22Rv1 (cell line): ENCODE measurements around the gene STAP2.

ENCODE experiments used
- CTCF ChIP-seq: fragments of 450-650 bp; IDR thresholded peaks from 2 replicates; pipeline ENCODE4 v1.5.1; 2017; ENCODE audit warnings: mild to moderate bottlenecking
- ZFX ChIP-seq: fragments of 450-650 bp; IDR thresholded peaks from 2 replicates; pipeline ENCODE4 v1.6.1; 2017; ENCODE audit warnings: antibody characterized with exemption, borderline replicate concordance

- TF ChIP-seq CTCF (no peak), ZFX (no peak)
Measured at GRCh38 chr19:4372165-4373012, 33.8 kb upstream of the STAP2 start.
